AG04449 (cell line): ENCODE data around the gene ISCU.

ENCODE experiments used
- CTCF ChIA-PET: fragments of 350-600 bp; formaldehyde crosslinking; extraction: SDS; loops from one replicate; lab custom pipeline; 2021; ENCODE audit warnings: antibody characterized with exemption; lab: Yijun Ruan, JAX
- POLR2A ChIA-PET: fragments of 400-600, 350-600 bp; formaldehyde crosslinking; extraction: SDS; loops from one replicate; lab custom pipeline; 2020; ENCODE audit warnings: antibody characterized with exemption, inconsistent platforms; lab: Yijun Ruan, JAX
- DNase-seq: peaks from one replicate; pipeline ENCODE4 v3.0.0-alpha.2; 2010; ENCODE audit warnings: low read depth, low spot score
- H3K4me3 ChIP-seq: 2 replicates; pipeline ENCODE4 v1.5.1; 2011; ENCODE audit warnings: low read depth, mild to moderate bottlenecking, control low read depth, low read length
- CTCF ChIP-seq: IDR thresholded peaks from one replicate; pipeline ENCODE4 v1.5.1; 2011; ENCODE audit warnings: mild to moderate bottlenecking, moderate library complexity, low read length, control low read depth, inconsistent platforms; ENCODE audit not compliant: insufficient read depth; ENCODE audit errors: missing control alignments

Gene ISCU

GRCh38 chr12:108562348-108563135 is at the start of gene ISCU:
Gene ISCU (plus strand): TSS chr12:108562596. CDS start chr12:108562623, 27 bp downstream.
- no peak for TF ChIP-seq CTCF
- DNase-seq, result peak; percentile 65
- ChIA-PET POLR2A (interaction anchor here (0.9 to 1.5 kb wide), 5 partner anchors 56 to 531 kb away, joined by 3 to 4 read pairs (median 3); partner anchors contain the start of gene ALKBH2), CTCF (interaction anchor here (0.8 to 24.1 kb wide), 9 partner anchors 8 to 866 kb away, joined by 3 to 1115 read pairs (median 4); partner anchors contain the start of gene ALKBH2)
- peak within 1 kb of the TSS; percentile 97 for H3K4me3 ChIP-seq

GRCh38 chr12:108514468-108514972 is 47.9 kb upstream of the ISCU start:
- CTCF ChIA-PET, result interaction anchor here (1.0 kb wide), 1 partner anchor 23 kb away, joined by 3 read pairs; no protein-coding TSS in a partner anchor
- TF ChIP-seq CTCF, result no peak
- H3K4me3 ChIP-seq, result peak overlapping the region; percentile 51
- no peak for DNase-seq
- POLR2A ChIA-PET, result no interaction called here

- CTCF ChIA-PET, result interaction anchor here (0.9 to 2.4 kb wide), 2 partner anchors 102 to 103 kb away, joined by 3 to 9 read pairs; no protein-coding TSS in a partner anchor
- peak; percentile 78 for DNase-seq
- no peak for TF ChIP-seq CTCF
- POLR2A ChIA-PET, result interaction anchor here (0.5 kb wide), 1 partner anchor 1030 kb away, joined by 3 read pairs; no protein-coding TSS in a partner anchor
- peak within 1 kb of the TSS; percentile 82 for H3K4me3 ChIP-seq
Measured at GRCh38 chr12:108514973-108515814, 47.2 kb upstream of the ISCU start, which contains the start of gene FICD. Gene FICD (plus strand): TSS chr12:108515277. CDS start chr12:108516973, 1,696 bp downstream.

GRCh38 chr12:108515916-108516315 is 46.5 kb upstream of the ISCU start:
- no peak for DNase-seq
- CTCF ChIA-PET, result interaction anchor here (0.9 to 2.4 kb wide), 2 partner anchors 101 to 102 kb away, joined by 3 to 9 read pairs; no protein-coding TSS in a partner anchor
- POLR2A ChIA-PET, result interaction anchor here (0.5 kb wide), 1 partner anchor 1030 kb away, joined by 3 read pairs; no protein-coding TSS in a partner anchor
- TF ChIP-seq CTCF, result no peak
- peak overlapping the region; percentile 82 for H3K4me3 ChIP-seq

- ChIA-PET POLR2A (no interaction called here), CTCF (interaction anchor here (2.4 kb wide), 1 partner anchor 101 kb away, joined by 9 read pairs; no protein-coding TSS in a partner anchor)
- peak; percentile 3 for TF ChIP-seq CTCF
- peak overlapping the region; percentile 82; the same call in 1 of the 2 replicates for H3K4me3 ChIP-seq
- DNase-seq, result no peak
Measured at GRCh38 chr12:108516511-108517275, 45.7 kb upstream of the ISCU start.
